Measurements from ENCODE around the gene OR1F1.

GRCh38 chr16:3192476-3193019 lies 4.5 kb downstream of the OR1F1 start:
- TF ChIP-seq CSDC2 (CRISPR knock-in tag; IDR thresholded peaks at IDR 0.05) = no peak
- no peak for TF ChIP-seq RARB (CRISPR knock-in tag; IDR thresholded peaks at IDR 0.05)
- TF ChIP-seq PPARA (CRISPR knock-in tag; IDR thresholded peaks at IDR 0.05; ENCODE audit: borderline replicate concordance) = no peak
- TF ChIP-seq ZC3H10 (CRISPR knock-in tag; IDR thresholded peaks at IDR 0.05) = no peak
- no peak for TF ChIP-seq TSHZ2 (CRISPR knock-in tag; IDR thresholded peaks at IDR 0.05)
- no peak for TF ChIP-seq CSRNP3 (CRISPR knock-in tag; IDR thresholded peaks at IDR 0.05)
- TF ChIP-seq ISL1 (CRISPR knock-in tag; IDR thresholded peaks at IDR 0.05) = no peak
- no peak for TF ChIP-seq TCF4 (CRISPR knock-in tag; IDR thresholded peaks at IDR 0.05; ENCODE audit: borderline replicate concordance)
- no peak for TF ChIP-seq PATZ1 (CRISPR knock-in tag; IDR thresholded peaks at IDR 0.05; ENCODE audit: borderline replicate concordance)
- TF ChIP-seq SNAI2 (CRISPR knock-in tag; IDR thresholded peaks at IDR 0.05) = no peak
- no peak for TF ChIP-seq ZNF565 (CRISPR knock-in tag; conservative IDR thresholded peaks at IDR 0.05; ENCODE audit: low read depth)
- TF ChIP-seq ZFP3 (CRISPR knock-in tag; IDR thresholded peaks at IDR 0.05) = no peak
- no peak for TF ChIP-seq ZFP30 (CRISPR knock-in tag; IDR thresholded peaks at IDR 0.05)
